Astrocyte (in vitro differentiated cells and primary cell): Measurements from ENCODE around the gene CCL22. TPM values are rescaled to one million over a fixed set of nuclear protein-coding genes. Genes with fewer than 3 reads are reported as not detected.

Source experiments
- DNase-seq: peaks from one replicate; pipeline ENCODE4 v3.0.0-alpha.2; 2010; ENCODE audit warnings: low read depth
- FAIRE-seq: peaks from 2 replicates; lab custom pipeline; 2011; peaks lifted over from hg19 to GRCh38; lab: Jason Lieb, UNC
- H2AFZ ChIP-seq: 2 replicates; pipeline ENCODE4 v1.6.0; 2012; ENCODE audit warnings: low read depth, low read length, inconsistent platforms
- H3K27ac ChIP-seq: 2 replicates; pipeline ENCODE4 v1.5.1; 2011; ENCODE audit warnings: low read depth, low read length, inconsistent platforms
- H3K27me3 ChIP-seq: 2 replicates; pipeline ENCODE4 v1.6.0; 2011; ENCODE audit warnings: low read length, inconsistent platforms; ENCODE audit not compliant: insufficient read depth
- H3K36me3 ChIP-seq: 2 replicates; pipeline ENCODE4 v1.5.1; 2011; ENCODE audit warnings: low read length, inconsistent platforms; ENCODE audit not compliant: insufficient read depth
- H3K4me1 ChIP-seq: 2 replicates; pipeline ENCODE4 v1.5.1; 2011; ENCODE audit warnings: low read length, inconsistent platforms; ENCODE audit not compliant: insufficient read depth
- H3K4me2 ChIP-seq: 2 replicates; pipeline ENCODE4 v1.6.0; 2012; ENCODE audit warnings: low read length, inconsistent platforms
- H3K4me3 ChIP-seq: 2 replicates; pipeline ENCODE4 v1.5.1; 2011; ENCODE audit warnings: low read depth, mild to moderate bottlenecking, low read length, inconsistent platforms; ENCODE audit not compliant: insufficient read depth
- H3K79me2 ChIP-seq: 2 replicates; pipeline ENCODE4 v1.6.0; 2012; ENCODE audit warnings: mild to moderate bottlenecking, low read length, inconsistent platforms; ENCODE audit not compliant: insufficient read depth
- H3K9ac ChIP-seq: 2 replicates; pipeline ENCODE4 v1.6.0; 2012; ENCODE audit warnings: mild to moderate bottlenecking, low read length, inconsistent platforms
- H3K9me3 ChIP-seq: 2 replicates; pipeline ENCODE4 v1.5.1; 2012; ENCODE audit warnings: low read depth, mild to moderate bottlenecking, low read length, inconsistent platforms; ENCODE audit not compliant: insufficient read depth
- H4K20me1 ChIP-seq: 2 replicates; pipeline ENCODE4 v1.6.0; 2012; ENCODE audit warnings: low read length, inconsistent platforms; ENCODE audit not compliant: insufficient read depth
- H3K27ac Mint-ChIP-seq: one replicate; pipeline ENCODE4 v1.8.0; 2021; ENCODE audit warnings: mild to moderate bottlenecking, mixed read lengths; ENCODE audit not compliant: unreplicated experiment
- H3K27me3 Mint-ChIP-seq: one replicate; pipeline ENCODE4 v1.8.0; 2021; ENCODE audit warnings: low read depth, mixed read lengths; ENCODE audit not compliant: unreplicated experiment
- H3K36me3 Mint-ChIP-seq: one replicate; pipeline ENCODE4 v1.8.0; 2021; ENCODE audit warnings: low read depth, mixed read lengths; ENCODE audit not compliant: unreplicated experiment
- H3K4me1 Mint-ChIP-seq: one replicate; pipeline ENCODE4 v1.8.0; 2021; ENCODE audit warnings: low read depth, mixed read lengths; ENCODE audit not compliant: unreplicated experiment
- H3K4me3 Mint-ChIP-seq: one replicate; pipeline ENCODE4 v1.8.0; 2021; ENCODE audit warnings: mild to moderate bottlenecking, moderate library complexity, mixed read lengths; ENCODE audit not compliant: unreplicated experiment
- H3K9me3 Mint-ChIP-seq: one replicate; pipeline ENCODE4 v1.8.0; 2021; ENCODE audit warnings: mild to moderate bottlenecking, mixed read lengths; ENCODE audit not compliant: unreplicated experiment
- EZH2 ChIP-seq: IDR thresholded peaks from 2 replicates; pipeline ENCODE4 v1.6.1; 2012; ENCODE audit warnings: mild to moderate bottlenecking, low read length, inconsistent platforms; ENCODE audit not compliant: insufficient read depth
- total RNA-seq: library from RNA; stranded (reverse); gene quantifications from 2 replicates; pipeline ENCODE4 v1.2.1, GENCODE V29; 2021
- TF ChIP-seq, protein P1 (sequence below): IDR thresholded peaks from 2 replicates; pipeline ENCODE4 v1.5.1; 2011; ENCODE audit warnings: low read depth, mild to moderate bottlenecking, inconsistent platforms, low read length, moderate library complexity; ENCODE audit not compliant: insufficient read depth

The CCL22 gene
- total RNA-seq, 1 donor from 2014 or later = not detected

DNA sequence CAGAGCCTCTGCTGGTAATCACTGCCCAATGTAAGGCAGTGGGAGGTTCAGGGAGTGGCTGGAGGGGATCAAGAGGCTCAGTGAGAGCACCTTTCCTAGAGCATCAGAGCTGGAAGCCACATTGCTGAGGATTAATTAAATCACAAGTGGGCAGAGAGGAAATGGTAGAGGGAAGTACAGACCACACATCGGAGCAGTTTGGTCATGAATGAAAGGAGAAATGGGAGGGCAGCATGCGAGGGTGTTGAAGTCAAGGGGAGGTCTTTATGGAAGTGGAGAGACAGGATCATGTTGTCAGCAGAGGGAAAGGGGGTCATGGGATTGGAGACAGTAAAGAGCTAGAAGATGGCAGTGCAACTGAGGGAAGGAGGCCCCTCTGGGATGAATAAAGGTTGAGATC is 48.3 kb downstream of the CCL22 start:
- Mint-ChIP-seq H3K4me3 (no peak overlapping the region), H3K4me1 (peaks cover 1% of the 10 kb centered on the region), H3K9me3 (no peaks in the 10 kb centered on the region), H3K27ac (no peak overlapping the region), H3K27me3 (peaks cover 27% of the 10 kb centered on the region), H3K36me3 (no peaks in the 10 kb centered on the region)
- Histone ChIP-seq H2AFZ (no peak overlapping the region), H3K4me2 (no peak overlapping the region), H3K27ac (no peak overlapping the region), H3K9ac (no peak overlapping the region), H4K20me1 (no peaks in the 10 kb centered on the region), H3K27me3 (peaks cover 3% of the 10 kb centered on the region), H3K4me3 (no peak overlapping the region), H3K9me3 (no peaks in the 10 kb centered on the region), H3K36me3 (no peaks in the 10 kb centered on the region), H3K4me1 (no peaks in the 10 kb centered on the region), H3K79me2 (no peaks in the 10 kb centered on the region)
- TF ChIP-seq, protein P1, sequence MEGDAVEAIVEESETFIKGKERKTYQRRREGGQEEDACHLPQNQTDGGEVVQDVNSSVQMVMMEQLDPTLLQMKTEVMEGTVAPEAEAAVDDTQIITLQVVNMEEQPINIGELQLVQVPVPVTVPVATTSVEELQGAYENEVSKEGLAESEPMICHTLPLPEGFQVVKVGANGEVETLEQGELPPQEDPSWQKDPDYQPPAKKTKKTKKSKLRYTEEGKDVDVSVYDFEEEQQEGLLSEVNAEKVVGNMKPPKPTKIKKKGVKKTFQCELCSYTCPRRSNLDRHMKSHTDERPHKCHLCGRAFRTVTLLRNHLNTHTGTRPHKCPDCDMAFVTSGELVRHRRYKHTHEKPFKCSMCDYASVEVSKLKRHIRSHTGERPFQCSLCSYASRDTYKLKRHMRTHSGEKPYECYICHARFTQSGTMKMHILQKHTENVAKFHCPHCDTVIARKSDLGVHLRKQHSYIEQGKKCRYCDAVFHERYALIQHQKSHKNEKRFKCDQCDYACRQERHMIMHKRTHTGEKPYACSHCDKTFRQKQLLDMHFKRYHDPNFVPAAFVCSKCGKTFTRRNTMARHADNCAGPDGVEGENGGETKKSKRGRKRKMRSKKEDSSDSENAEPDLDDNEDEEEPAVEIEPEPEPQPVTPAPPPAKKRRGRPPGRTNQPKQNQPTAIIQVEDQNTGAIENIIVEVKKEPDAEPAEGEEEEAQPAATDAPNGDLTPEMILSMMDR = no peak
- no peak for TF ChIP-seq EZH2
- FAIRE-seq = no peak
- DNase-seq = no peak

DNA sequence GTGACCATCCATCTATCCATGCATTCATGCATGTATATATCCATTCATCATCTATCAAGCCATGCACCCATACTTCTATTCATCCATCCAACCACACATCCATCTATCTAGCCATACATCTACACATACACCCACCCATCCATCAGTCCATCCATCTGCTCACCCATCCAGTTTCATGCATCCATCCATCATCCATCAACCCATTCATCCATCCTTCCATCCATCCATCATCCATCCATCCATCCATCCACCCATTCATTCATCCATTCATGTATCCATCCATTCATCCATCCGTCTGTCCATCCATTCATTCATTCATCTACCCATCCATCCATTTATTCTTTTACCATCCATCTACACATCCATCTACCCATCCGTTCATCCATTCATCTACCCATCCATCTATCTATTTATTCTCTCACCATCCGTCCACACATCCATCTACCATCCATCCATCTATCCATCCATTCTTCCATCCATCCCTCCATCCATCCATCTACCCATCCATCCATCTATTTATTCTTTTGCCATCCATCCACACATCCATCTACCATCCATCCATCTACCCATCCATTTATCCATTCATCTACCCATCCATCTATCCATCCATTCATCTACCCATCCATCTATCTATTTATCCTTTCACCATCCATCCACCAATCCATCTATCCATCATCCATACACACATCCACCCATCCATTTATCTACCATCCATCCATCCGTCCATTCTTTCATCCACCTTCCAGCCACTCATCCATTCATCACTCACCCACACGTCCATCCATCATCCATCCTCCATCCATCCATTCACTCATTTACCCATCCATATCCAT is 49.2 kb downstream of the CCL22 start:
- no peaks in the 10 kb centered on the region for H3K79me2 ChIP-seq
- no peaks in the 10 kb centered on the region for H3K36me3 Mint-ChIP-seq
- H3K9me3 Mint-ChIP-seq = no peaks in the 10 kb centered on the region
- H3K4me2 ChIP-seq = no peak overlapping the region
- DNase-seq (no peak), FAIRE-seq (no peak)
- no peaks in the 10 kb centered on the region for H4K20me1 ChIP-seq
- H3K27ac ChIP-seq = no peak overlapping the region
- H3K4me1 ChIP-seq = no peaks in the 10 kb centered on the region
- H3K9ac ChIP-seq = no peak overlapping the region
- TF ChIP-seq, protein P1 = no peak
- no peak for TF ChIP-seq EZH2
- no peak overlapping the region for H3K4me3 ChIP-seq
- H3K27me3 Mint-ChIP-seq = peaks cover 31% of the 10 kb centered on the region
- no peaks in the 10 kb centered on the region for H3K9me3 ChIP-seq
- H2AFZ ChIP-seq = no peak overlapping the region
- H3K27ac Mint-ChIP-seq = no peak overlapping the region
- no peak overlapping the region for H3K4me3 Mint-ChIP-seq
- peaks cover 3% of the 10 kb centered on the region for H3K27me3 ChIP-seq
- peaks cover 1% of the 10 kb centered on the region for H3K4me1 Mint-ChIP-seq
- no peaks in the 10 kb centered on the region for H3K36me3 ChIP-seq

DNA sequence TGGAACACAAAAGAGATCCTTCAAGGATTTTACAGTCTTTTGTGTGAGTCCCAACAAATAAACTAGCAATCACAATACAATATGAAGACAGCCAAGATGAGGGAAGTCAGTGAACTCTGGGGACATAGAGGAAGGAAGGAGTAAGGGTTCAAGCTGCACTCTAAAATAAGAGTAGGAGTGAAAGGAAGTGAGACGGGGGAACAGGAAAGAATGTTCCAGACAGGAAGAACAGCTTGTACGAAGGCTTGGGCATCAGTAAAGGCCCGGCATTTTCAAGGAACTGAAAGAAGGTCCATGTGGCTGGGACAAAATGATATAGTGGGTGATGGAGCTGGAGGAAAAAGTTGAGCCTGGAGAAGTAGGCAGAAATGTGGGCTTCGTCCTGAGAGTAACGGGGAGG is 50.5 kb downstream of the CCL22 start:
- Histone ChIP-seq H3K4me2 (no peak overlapping the region), H3K27me3 (peaks cover 3% of the 10 kb centered on the region), H3K36me3 (no peaks in the 10 kb centered on the region), H2AFZ (no peak overlapping the region), H4K20me1 (no peaks in the 10 kb centered on the region), H3K4me3 (no peak overlapping the region), H3K9ac (no peak overlapping the region), H3K9me3 (no peaks in the 10 kb centered on the region), H3K79me2 (no peaks in the 10 kb centered on the region), H3K27ac (no peak overlapping the region), H3K4me1 (no peaks in the 10 kb centered on the region)
- no peak for DNase-seq
- no peak for FAIRE-seq
- H3K4me1 Mint-ChIP-seq = peaks cover 1% of the 10 kb centered on the region
- peak overlapping the region; percentile 7 for H3K4me3 Mint-ChIP-seq
- no peaks in the 10 kb centered on the region for H3K9me3 Mint-ChIP-seq
- H3K27ac Mint-ChIP-seq = no peak overlapping the region
- no peak for TF ChIP-seq EZH2
- TF ChIP-seq, protein P1 = no peak
- no peaks in the 10 kb centered on the region for H3K36me3 Mint-ChIP-seq
- H3K27me3 Mint-ChIP-seq = peaks cover 36% of the 10 kb centered on the region
